ENCODE measurements around the gene DNAAF5. TPM values are rescaled to one million over a fixed set of nuclear protein-coding genes. Genes with fewer than 3 reads are reported as not detected.

Gene DNAAF5
- total RNA-seq, 1 donor from 2014 or later, result 12.4 TPM

Other genes starting within 250 kb of the DNAAF5 start
- 30.0 TPM for gene PDGFA, start 206.9 kb upstream of the DNAAF5 start, total RNA-seq
- gene PRKAR1B, start 582 bp downstream of the DNAAF5 start, total RNA-seq, result 12.5 TPM
- 246 TPM for gene SUN1, start 105.8 kb downstream of the DNAAF5 start, total RNA-seq
- 23.7 TPM for gene GET4, start 149.9 kb downstream of the DNAAF5 start, total RNA-seq
- gene ADAP1, start 228.0 kb downstream of the DNAAF5 start, total RNA-seq, result 5.9 TPM
- 13.3 TPM for gene COX19, start 248.8 kb downstream of the DNAAF5 start, total RNA-seq

All from skin of body (tissue), 1 donor.